ENCODE measurements around the gene CLTB. TPM values are rescaled to one million over a fixed set of nuclear protein-coding genes. Genes with fewer than 3 reads are reported as not detected.

Gene CLTB
- total and polyA plus RNA-seq, 2 experiments from 2014 or later, result 26.8 to 34.0 TPM

DNA sequence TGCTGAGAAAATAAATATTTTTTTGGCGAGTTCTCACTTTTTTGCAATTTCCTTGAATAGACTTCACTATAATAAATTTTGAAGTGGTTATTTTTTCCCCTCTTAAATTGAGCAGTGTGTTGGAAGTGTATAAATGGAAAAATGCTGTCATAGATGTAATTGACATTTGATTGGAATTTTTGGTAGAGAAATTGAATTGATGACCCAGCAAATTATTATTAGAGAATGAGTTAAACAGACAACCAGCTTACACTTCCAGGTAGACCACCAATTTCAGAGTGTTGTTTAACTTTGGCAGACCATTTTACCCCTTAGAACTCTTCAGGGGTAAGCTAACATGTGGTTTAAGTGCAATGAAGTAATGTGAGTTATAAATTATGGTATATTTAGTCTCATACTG lies 33.7 kb upstream of the CLTB start:
- Mint-ChIP-seq H3K36me3 (ENCODE audit: low read depth) (peaks cover 13% of the 10 kb centered on the region), H3K27me3 (ENCODE audit: insufficient read depth, low read depth, poor library complexity) (peaks cover 20% of the 10 kb centered on the region), H3K4me3 (peak overlapping the region; percentile 11; the same call in 1 of the 3 replicates), H3K4me1 (peaks cover 7% of the 10 kb centered on the region), H3K9me3 (no peaks in the 10 kb centered on the region), H3K27ac (no peak overlapping the region)
- peaks cover 24% of the 10 kb centered on the region for H4K20me1 ChIP-seq (replicated peaks; ENCODE audit: insufficient read depth)
- H3K27ac ChIP-seq (ENCODE audit: low read depth), result no peak overlapping the region
- TF ChIP-seq, protein P1, sequence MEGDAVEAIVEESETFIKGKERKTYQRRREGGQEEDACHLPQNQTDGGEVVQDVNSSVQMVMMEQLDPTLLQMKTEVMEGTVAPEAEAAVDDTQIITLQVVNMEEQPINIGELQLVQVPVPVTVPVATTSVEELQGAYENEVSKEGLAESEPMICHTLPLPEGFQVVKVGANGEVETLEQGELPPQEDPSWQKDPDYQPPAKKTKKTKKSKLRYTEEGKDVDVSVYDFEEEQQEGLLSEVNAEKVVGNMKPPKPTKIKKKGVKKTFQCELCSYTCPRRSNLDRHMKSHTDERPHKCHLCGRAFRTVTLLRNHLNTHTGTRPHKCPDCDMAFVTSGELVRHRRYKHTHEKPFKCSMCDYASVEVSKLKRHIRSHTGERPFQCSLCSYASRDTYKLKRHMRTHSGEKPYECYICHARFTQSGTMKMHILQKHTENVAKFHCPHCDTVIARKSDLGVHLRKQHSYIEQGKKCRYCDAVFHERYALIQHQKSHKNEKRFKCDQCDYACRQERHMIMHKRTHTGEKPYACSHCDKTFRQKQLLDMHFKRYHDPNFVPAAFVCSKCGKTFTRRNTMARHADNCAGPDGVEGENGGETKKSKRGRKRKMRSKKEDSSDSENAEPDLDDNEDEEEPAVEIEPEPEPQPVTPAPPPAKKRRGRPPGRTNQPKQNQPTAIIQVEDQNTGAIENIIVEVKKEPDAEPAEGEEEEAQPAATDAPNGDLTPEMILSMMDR (conservative IDR thresholded peaks at IDR 0.05; ENCODE audit: low read depth in 2 of 2), result no peak
- TF ChIP-seq, protein P2, sequence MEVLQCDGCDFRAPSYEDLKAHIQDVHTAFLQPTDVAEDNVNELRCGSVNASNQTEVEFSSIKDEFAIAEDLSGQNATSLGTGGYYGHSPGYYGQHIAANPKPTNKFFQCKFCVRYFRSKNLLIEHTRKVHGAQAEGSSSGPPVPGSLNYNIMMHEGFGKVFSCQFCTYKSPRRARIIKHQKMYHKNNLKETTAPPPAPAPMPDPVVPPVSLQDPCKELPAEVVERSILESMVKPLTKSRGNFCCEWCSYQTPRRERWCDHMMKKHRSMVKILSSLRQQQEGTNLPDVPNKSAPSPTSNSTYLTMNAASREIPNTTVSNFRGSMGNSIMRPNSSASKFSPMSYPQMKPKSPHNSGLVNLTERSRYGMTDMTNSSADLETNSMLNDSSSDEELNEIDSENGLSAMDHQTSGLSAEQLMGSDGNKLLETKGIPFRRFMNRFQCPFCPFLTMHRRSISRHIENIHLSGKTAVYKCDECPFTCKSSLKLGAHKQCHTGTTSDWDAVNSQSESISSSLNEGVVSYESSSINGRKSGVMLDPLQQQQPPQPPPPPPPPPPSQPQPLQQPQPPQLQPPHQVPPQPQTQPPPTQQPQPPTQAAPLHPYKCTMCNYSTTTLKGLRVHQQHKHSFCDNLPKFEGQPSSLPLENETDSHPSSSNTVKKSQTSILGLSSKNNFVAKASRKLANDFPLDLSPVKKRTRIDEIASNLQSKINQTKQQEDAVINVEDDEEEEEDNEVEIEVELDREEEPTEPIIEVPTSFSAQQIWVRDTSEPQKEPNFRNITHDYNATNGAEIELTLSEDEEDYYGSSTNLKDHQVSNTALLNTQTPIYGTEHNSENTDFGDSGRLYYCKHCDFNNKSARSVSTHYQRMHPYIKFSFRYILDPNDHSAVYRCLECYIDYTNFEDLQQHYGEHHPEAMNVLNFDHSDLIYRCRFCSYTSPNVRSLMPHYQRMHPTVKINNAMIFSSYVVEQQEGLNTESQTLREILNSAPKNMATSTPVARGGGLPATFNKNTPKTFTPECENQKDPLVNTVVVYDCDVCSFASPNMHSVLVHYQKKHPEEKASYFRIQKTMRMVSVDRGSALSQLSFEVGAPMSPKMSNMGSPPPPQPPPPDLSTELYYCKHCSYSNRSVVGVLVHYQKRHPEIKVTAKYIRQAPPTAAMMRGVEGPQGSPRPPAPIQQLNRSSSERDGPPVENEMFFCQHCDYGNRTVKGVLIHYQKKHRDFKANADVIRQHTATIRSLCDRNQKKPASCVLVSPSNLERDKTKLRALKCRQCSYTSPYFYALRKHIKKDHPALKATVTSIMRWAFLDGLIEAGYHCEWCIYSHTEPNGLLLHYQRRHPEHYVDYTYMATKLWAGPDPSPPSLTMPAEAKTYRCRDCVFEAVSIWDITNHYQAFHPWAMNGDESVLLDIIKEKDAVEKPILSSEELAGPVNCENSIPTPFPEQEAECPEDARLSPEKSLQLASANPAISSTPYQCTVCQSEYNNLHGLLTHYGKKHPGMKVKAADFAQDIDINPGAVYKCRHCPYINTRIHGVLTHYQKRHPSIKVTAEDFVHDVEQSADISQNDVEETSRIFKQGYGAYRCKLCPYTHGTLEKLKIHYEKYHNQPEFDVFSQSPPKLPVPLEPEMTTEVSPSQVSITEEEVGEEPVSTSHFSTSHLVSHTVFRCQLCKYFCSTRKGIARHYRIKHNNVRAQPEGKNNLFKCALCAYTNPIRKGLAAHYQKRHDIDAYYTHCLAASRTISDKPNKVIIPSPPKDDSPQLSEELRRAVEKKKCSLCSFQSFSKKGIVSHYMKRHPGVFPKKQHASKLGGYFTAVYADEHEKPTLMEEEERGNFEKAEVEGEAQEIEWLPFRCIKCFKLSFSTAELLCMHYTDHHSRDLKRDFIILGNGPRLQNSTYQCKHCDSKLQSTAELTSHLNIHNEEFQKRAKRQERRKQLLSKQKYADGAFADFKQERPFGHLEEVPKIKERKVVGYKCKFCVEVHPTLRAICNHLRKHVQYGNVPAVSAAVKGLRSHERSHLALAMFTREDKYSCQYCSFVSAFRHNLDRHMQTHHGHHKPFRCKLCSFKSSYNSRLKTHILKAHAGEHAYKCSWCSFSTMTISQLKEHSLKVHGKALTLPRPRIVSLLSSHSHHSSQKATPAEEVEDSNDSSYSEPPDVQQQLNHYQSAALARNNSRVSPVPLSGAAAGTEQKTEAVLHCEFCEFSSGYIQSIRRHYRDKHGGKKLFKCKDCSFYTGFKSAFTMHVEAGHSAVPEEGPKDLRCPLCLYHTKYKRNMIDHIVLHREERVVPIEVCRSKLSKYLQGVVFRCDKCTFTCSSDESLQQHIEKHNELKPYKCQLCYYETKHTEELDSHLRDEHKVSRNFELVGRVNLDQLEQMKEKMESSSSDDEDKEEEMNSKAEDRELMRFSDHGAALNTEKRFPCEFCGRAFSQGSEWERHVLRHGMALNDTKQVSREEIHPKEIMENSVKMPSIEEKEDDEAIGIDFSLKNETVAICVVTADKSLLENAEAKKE (CRISPR knock-in tag; IDR thresholded peaks at IDR 0.05), result no peak
- TF ChIP-seq ZNF114 (CRISPR knock-in tag; IDR thresholded peaks at IDR 0.05) (no peak), EZH2phosphoT487 (IDR thresholded peaks at IDR 0.05; ENCODE audit: unreplicated experiment) (no peak), POLR2AphosphoS5 (IDR thresholded peaks at IDR 0.05; ENCODE audit: low read depth) (no peak), STAT1 (IDR thresholded peaks at IDR 0.05; ENCODE audit: unreplicated experiment) (no peak), CREB1 (CRISPR knock-in tag; IDR thresholded peaks at IDR 0.05; ENCODE audit: low read depth) (no peak), NANOG (IDR thresholded peaks at IDR 0.05; ENCODE audit: borderline replicate concordance) (no peak), EZH2 (IDR thresholded peaks at IDR 0.05; ENCODE audit: low read depth, unreplicated experiment) (no peak), JUNB (IDR thresholded peaks at IDR 0.05; ENCODE audit: unreplicated experiment) (no peak), ZNF331 (CRISPR knock-in tag; IDR thresholded peaks at IDR 0.05; ENCODE audit: low read depth) (no peak)
- TF ChIP-seq, protein P3, sequence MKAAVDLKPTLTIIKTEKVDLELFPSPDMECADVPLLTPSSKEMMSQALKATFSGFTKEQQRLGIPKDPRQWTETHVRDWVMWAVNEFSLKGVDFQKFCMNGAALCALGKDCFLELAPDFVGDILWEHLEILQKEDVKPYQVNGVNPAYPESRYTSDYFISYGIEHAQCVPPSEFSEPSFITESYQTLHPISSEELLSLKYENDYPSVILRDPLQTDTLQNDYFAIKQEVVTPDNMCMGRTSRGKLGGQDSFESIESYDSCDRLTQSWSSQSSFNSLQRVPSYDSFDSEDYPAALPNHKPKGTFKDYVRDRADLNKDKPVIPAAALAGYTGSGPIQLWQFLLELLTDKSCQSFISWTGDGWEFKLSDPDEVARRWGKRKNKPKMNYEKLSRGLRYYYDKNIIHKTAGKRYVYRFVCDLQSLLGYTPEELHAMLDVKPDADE (IDR thresholded peaks at IDR 0.05), result no peak
- TF ChIP-seq, protein P4, sequence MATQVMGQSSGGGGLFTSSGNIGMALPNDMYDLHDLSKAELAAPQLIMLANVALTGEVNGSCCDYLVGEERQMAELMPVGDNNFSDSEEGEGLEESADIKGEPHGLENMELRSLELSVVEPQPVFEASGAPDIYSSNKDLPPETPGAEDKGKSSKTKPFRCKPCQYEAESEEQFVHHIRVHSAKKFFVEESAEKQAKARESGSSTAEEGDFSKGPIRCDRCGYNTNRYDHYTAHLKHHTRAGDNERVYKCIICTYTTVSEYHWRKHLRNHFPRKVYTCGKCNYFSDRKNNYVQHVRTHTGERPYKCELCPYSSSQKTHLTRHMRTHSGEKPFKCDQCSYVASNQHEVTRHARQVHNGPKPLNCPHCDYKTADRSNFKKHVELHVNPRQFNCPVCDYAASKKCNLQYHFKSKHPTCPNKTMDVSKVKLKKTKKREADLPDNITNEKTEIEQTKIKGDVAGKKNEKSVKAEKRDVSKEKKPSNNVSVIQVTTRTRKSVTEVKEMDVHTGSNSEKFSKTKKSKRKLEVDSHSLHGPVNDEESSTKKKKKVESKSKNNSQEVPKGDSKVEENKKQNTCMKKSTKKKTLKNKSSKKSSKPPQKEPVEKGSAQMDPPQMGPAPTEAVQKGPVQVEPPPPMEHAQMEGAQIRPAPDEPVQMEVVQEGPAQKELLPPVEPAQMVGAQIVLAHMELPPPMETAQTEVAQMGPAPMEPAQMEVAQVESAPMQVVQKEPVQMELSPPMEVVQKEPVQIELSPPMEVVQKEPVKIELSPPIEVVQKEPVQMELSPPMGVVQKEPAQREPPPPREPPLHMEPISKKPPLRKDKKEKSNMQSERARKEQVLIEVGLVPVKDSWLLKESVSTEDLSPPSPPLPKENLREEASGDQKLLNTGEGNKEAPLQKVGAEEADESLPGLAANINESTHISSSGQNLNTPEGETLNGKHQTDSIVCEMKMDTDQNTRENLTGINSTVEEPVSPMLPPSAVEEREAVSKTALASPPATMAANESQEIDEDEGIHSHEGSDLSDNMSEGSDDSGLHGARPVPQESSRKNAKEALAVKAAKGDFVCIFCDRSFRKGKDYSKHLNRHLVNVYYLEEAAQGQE (IDR thresholded peaks at IDR 0.05; ENCODE audit: unreplicated experiment), result no peak
- ATAC-seq (no peak), DNase-seq (ENCODE audit: low spot score) (no peak)
- no peaks in the 10 kb centered on the region for H3K27me3 ChIP-seq (ENCODE audit: insufficient read depth)
- H3K79me2 ChIP-seq (replicated peaks; ENCODE audit: insufficient read depth), result peaks cover 62% of the 10 kb centered on the region
- no peaks in the 10 kb centered on the region for H3K9me2 ChIP-seq (ENCODE audit: insufficient read depth)
- peak overlapping the region; percentile 98 for H3K4me2 ChIP-seq
- H3K4me3 ChIP-seq, result no peak overlapping the region
- 0 out of 2 replicates have a peak, but pooled peaks cover 7% of the 10 kb centered on the region for H3K36me3 ChIP-seq (ENCODE audit: insufficient read depth)
- H3K4me1 ChIP-seq (ENCODE audit: insufficient read depth), result peaks cover 4% of the 10 kb centered on the region; the same call in 1 of the 2 replicates
- H3F3A ChIP-seq (replicated peaks; ENCODE audit: low read depth), result peaks cover 8% of the 10 kb centered on the region
- H2AFZ ChIP-seq, result no peak overlapping the region
